Activated CD8-positive, alpha-beta memory T cell treated with anti-CD3 and anti-CD28 coated beads, Interleukin-2, amount 50 U/mL, for 1 hour (primary cell): ENCODE measurements around the gene MTR.
A peak's percentile ranks its signal among the peaks of the same experiment; 100 is the strongest.

Experiments
- DNase-seq: peaks from one replicate; pipeline ENCODE4 v3.0.0-alpha.2; 2020; ENCODE audit errors: extremely low read depth

The MTR gene

GRCh38 chr1:236774926-236775325 is 20.2 kb upstream of the MTR start:
- no peak for DNase-seq

- DNase-seq: no peak
Observed at GRCh38 chr1:236779312-236779711, 15.8 kb upstream of the MTR start.

DNA sequence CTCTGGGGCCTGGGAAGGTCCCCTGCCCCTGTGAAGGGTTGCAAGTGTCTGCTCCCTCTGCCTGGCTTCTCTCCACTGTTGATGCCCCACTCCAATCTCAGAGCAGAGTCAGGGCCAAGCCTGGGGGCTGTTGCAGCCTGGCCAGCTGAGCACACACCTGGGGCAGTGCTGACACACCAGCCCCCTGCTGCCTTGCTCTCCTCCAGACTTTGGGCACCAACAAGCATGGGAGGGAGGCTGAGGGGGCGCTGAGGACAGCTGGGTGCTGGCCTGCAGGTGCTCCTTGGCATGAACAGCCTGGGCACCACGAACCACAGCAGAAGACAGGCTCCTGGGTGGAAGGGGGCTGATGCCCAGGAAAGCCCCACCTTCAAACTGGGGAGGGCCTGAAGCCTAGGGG is 9.6 kb upstream of the MTR start:
- DNase-seq: no peak

DNA sequence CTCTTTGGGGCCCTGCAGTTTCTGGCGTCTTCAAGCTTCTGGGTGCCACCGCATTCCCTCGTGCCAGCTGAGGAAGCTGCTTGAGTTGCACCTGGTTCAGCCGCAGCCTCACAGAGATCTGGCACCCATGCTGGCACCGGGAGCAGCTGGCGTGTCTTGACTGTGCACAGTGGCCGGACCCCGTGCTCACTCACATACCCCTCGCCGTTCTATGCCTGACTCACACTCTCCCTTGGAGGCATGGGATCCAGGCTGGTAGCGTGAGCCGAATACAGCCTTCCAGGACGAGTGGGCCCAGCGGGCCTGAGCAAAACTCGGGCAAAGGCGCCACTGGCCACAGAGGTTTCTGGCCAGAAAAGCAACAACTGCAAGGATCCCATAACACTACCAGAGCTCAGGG is 8.6 kb upstream of the MTR start:
- no peak for DNase-seq

- DNase-seq: no peak
Observed at GRCh38 chr1:236794585-236795034, 482 bp upstream of the MTR start.

DNA sequence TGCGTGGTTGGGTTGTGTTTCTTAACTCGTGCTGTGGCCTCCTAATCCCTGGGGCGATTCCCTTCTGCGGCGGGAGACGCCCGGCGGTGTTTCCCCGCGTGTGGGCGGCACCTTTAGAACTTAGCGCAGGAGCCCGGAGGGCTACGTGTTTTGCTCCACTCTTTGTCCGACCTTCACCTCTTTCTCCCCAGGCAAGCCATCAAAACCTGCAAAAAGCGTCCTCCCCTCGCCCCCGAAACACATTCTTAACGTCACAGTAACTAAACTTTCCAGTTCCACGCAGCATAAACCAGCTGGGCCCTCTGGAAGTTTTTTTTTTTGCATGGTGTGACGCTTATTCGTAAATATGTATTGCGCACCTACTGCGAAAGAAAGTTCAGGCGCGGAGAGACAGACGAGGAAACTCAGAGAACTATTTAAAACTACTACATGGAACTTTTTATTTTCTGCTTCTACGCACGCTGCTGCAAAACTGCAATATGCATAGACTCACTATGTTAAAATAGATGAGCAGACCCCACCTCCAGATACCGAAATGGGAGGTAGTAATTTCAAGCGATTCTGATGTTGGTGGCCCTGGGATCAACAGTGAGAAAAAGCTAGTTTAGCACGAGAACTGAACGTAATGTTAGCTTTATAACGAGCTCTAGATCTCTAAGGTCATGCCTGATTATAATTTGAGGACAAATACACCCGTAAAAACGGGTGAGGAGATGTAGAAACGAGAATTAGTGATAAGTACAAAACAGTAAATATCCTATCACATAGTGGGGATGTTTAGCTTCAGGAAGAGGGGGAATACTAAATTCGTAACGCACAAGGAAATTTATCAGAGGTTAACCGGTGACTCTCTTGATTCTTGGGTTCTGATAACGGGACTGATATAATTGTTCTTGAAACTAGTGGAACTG is 920 bp downstream of the MTR start:
- peak; percentile 45 for DNase-seq

DNA sequence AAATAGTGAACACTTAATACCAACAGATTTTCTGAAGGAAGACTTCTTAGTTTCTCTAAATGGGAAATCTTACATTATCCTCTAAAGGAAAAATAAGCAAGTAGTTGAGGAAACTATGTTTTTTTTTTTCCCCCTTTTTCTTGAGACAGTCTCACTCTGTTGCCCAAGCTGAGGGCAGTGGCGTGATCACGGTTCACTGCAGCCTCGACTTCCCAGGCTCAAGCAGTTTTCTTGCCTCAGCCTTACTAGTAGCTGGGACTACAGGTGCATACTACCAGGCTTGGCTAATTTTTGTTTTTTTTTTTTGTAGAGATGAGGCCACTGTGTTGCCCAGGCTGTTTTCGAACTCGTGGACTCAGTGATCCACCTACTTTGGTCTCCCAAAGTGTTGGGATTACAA is 3.9 kb downstream of the MTR start:
- no peak for DNase-seq

DNA sequence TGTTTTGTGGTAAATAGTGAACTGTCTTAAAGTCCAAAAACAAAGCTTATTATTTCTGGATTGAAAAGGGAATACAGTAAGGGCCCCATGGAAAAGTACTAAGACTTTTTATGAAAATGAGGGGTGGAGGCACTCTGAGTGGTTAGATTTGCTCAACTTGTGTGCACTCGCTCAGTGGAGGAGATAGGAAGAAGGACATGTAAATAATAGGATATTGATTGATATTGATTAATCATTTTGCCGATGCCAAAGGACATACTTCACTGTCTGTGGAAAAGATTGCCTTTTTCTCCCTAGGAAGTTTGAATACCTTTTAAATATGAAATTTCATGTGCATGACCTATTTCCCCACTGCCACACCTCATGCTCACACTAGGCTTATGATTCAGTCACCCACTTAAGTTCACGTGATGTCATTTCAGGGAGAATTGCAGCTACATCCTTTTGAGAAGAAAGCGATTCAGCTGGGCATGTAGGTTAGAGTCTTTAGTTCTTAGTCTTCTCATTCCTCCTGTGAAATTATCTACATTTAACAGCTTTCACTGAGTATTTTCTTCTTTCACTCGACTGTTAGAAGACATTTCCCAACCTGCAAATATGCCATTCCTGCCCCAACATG is 5.0 kb downstream of the MTR start:
- no peak for DNase-seq

GRCh38 chr1:236800623-236801022 is 5.5 kb downstream of the MTR start:
- DNase-seq: no peak

DNA sequence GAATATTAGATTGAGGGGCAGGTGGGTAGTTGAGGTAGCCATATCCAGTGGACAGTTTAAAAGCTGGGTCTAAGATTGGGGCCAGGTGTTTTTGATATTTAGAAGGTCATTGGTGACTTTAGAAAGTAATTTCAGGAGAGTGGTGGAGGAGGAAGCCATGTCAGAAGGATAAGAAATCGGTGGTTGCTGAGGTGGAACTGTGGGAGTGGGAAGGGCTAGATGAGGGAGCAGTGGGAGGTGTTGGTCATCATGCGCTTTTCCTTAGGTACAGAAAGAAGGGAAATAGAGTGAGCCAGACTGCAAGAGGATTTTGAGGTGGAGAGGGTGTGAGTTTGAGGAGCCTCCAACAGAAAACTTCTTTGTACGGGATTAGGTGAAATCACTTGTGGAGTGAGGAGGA is 7.2 kb downstream of the MTR start:
- DNase-seq: no peak

DNA sequence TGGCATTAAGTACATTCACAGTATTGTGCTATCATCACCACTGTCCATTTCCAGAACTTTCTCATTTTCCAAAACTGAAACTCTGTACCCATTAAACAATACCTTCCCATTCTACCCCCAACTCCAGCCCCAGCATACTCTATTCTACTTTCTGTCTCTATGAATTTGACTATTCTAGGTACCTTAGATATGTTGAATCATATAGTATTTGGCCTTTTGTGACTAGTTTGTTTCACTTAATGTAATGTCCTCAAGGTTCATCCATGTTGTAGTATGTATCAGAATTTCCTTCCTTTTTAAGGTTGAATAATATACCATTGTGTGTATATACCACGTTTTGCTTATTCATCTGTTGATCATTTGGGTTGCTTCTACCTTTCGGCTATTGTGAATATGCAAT is 11.5 kb downstream of the MTR start:
- DNase-seq: no peak

GRCh38 chr1:236808005-236808404 is 12.9 kb downstream of the MTR start:
- no peak for DNase-seq

GRCh38 chr1:236808564-236809130 is 13.6 kb downstream of the MTR start:
- DNase-seq: no peak

DNA sequence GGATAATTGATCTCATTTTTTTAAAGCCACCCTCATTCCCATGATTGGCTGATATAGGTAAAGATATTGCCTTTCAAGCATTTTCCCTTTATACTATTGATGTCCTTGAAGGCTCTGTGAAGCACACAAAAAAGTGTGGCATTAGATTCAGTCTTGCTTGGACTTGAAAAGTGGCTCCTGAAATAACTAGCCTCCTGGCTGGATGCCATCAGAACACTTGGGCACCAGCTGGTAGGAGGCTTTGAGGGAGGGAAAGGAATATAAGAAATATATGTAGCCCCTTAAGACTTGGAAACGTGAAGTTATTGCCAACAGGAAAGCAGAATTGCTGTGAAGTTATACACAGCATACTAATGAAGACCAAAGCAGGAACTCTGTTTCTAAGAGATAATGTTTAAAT is 14.1 kb downstream of the MTR start:
- no peak for DNase-seq

DNA sequence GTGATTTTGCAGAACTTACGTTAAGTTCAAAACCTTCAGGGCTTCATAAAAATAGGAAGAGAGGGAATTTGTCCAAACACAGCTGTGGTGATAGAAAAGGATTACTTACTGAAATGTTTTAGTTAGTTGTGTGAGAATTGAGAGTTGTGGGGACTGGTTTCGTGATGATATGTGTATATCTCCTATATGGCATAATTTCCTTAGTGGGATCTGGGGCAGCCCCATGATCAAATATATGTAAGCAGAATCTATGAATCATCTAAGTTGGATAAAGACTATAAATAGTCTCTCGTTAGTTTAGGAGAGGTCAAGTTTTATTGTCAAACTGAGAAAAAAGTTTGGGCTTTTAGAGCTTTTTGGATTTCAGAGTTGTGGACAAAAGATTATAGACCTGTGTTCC is 14.9 kb downstream of the MTR start:
- no peak for DNase-seq

- no peak for DNase-seq
Observed at GRCh38 chr1:236812334-236813030, 17.4 kb downstream of the MTR start.

GRCh38 chr1:236815941-236816340 is 20.8 kb downstream of the MTR start:
- DNase-seq: no peak

DNA sequence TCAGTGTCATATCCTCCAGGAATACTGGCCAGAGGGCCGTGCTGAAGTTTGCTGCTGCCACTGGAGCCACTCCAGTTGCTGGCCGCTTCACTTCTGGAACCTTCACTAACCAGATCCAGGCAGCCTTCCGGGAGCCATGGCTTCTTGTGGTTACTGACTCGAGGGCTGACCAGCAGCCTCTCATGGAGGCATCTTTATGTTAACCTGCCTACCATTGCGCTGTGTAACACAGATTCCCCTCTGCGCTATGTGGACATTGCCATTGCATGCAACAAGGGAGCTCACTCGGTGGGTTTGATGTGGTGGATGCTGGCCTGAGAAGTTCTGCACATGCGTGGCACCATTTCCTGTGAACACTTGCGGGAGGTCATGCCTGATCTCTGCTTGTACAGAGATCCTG is 24.8 kb downstream of the MTR start:
- no peak for DNase-seq

- no peak for DNase-seq
Observed at GRCh38 chr1:236821091-236821627, 26.1 kb downstream of the MTR start.

GRCh38 chr1:236823559-236823958 is 28.5 kb downstream of the MTR start:
- no peak for DNase-seq

DNA sequence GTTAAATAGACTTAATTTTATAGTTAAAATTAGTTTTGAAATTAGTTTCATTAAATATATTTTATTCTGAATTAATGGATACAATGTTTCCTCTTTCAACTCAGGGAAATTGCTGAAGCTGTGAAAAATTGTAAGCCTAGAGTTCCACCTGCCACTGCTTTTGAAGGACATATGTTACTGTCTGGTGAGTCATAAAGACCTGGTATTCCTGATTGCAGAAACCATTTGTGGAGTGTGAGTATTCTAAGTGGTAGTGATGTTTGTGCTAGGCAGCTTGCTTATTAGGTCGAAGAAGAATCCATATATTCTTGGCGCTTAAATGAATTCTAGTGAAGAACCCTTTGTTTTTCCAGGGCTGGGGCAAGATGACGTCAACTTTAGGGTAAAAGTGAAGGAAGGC is 34.0 kb downstream of the MTR start:
- no peak for DNase-seq

- no peak for DNase-seq
Observed at GRCh38 chr1:236830116-236830515, 35.0 kb downstream of the MTR start.
